ENCODE results near the gene COL16A1. TPM values are rescaled to one million over a fixed set of nuclear protein-coding genes. Genes with fewer than 3 reads are reported as not detected.

The COL16A1 gene
- total RNA-seq, 2 donors from 2014 or later = 7.4 to 9.9 TPM

DNA sequence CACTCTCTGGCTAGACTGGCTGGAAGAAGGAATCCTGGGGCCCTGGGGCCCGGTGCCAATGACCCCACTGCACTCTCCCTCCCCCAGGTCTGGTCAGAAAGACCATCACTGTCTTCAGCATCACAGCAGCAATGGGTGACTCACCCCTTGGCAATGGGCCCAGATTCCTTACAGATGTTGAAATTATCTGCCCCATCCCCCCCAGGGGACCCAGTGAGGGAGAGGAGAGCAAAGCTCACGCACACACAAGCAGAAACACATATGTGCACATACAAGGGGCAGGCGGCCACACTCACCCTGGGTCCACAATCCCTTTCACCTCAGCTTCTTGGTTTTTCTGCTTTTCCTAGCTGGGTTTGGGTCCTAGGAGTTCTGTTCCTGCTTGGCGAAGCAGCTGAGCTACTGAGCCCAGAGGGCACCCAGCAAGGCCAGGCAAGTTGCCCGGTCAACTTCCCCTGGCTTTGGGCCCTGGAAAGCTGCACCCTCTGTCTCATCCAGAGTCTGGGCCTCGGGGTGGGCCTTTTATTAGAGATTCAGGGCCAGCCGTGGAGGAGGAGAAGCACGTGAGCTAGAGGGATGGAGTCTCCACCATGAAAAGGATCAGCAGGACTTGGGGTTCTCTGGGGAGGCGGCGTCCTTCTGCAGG is 2.6 kb downstream of the COL16A1 start:
- no peaks in the 10 kb centered on the region for H3K36me3 ChIP-seq (ENCODE audit: control insufficient read depth, insufficient read depth, low read length)
- no peak for TF ChIP-seq CTCF (conservative IDR thresholded peaks at IDR 0.05)
- H3K9ac ChIP-seq (ENCODE audit: extremely low read depth, low read length, poor library complexity, severe bottlenecking) = no peak overlapping the region
- no peaks in the 10 kb centered on the region for H3K9me3 ChIP-seq (ENCODE audit: control insufficient read depth, low read length)
- peaks cover 12% of the 10 kb centered on the region for H3K27me3 ChIP-seq (ENCODE audit: control insufficient read depth, insufficient read depth, low read length, poor library complexity, severe bottlenecking)
- no peak overlapping the region for H3K4me3 Mint-ChIP-seq
- H3K4me1 ChIP-seq (ENCODE audit: control insufficient read depth, insufficient read depth, low read length) = peaks cover 11% of the 10 kb centered on the region
- H3K36me3 Mint-ChIP-seq (ENCODE audit: low read depth) = no peaks in the 10 kb centered on the region
- H3K27ac ChIP-seq (ENCODE audit: low read depth, low read length) = no peak overlapping the region
- peaks cover 12% of the 10 kb centered on the region for H3K27me3 Mint-ChIP-seq (ENCODE audit: insufficient read depth)
- H3K27ac Mint-ChIP-seq = no peak overlapping the region
- H3K4me1 Mint-ChIP-seq = peaks cover 12% of the 10 kb centered on the region
- no peak overlapping the region for H3K4me3 ChIP-seq (ENCODE audit: low read length)
- peak; percentile 62 for DNase-seq
- H3K9me3 Mint-ChIP-seq = no peaks in the 10 kb centered on the region
- WGBS, 2 experiments (ENCODE audit: insufficient coverage in 1 of 2, insufficient read length in 1 of 2) = 82 to 84% methylated on average over 6 to 10 of the region's 10 CpGs

DNA sequence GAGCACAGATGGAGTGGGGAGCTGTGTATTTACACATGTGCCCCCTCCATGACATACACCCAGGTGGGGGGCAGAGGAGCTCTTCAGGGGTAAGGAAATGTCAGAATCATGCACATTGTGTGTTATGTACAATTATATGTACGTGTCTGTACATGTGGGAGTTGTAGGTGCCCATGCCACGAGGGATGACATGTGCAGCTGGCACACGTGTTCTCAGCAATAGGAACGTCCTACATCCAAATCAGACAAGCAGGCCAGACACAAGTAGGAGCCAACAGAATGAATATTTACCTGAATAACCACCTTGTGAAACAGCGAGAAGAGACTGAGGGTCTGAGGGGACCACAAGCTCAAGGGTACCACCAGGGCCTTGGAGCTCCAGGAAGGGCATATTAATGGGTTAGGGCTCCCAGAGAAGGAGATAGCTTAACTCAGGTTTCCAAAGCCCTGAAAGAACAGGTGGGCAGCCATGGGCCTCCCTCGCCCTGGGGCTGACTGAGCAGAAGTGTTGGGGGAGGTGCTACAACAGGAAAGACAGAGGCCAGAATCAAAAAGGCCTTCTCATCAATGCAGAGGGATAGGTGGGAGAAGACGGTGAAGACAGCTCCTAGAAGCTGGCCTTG is 3.2 kb downstream of the COL16A1 start:
- Mint-ChIP-seq H3K27me3 (ENCODE audit: insufficient read depth) (peaks cover 12% of the 10 kb centered on the region), H3K27ac (no peak overlapping the region), H3K4me1 (peaks cover 10% of the 10 kb centered on the region), H3K4me3 (no peak overlapping the region), H3K9me3 (no peaks in the 10 kb centered on the region), H3K36me3 (ENCODE audit: low read depth) (no peaks in the 10 kb centered on the region)
- TF ChIP-seq CTCF (conservative IDR thresholded peaks at IDR 0.05) = no peak
- peaks cover 12% of the 10 kb centered on the region for H3K27me3 ChIP-seq (ENCODE audit: control insufficient read depth, insufficient read depth, low read length, poor library complexity, severe bottlenecking)
- no peak overlapping the region for H3K9ac ChIP-seq (ENCODE audit: extremely low read depth, low read length, poor library complexity, severe bottlenecking)
- DNase-seq = no peak
- 87 to 89% methylated on average over 6 to 7 of the region's 7 CpGs for WGBS, 2 experiments (ENCODE audit: insufficient coverage in 1 of 2, insufficient read length in 1 of 2)
- H3K4me3 ChIP-seq (ENCODE audit: low read length) = no peak overlapping the region
- peaks cover 11% of the 10 kb centered on the region for H3K4me1 ChIP-seq (ENCODE audit: control insufficient read depth, insufficient read depth, low read length)
- H3K36me3 ChIP-seq (ENCODE audit: control insufficient read depth, insufficient read depth, low read length) = no peaks in the 10 kb centered on the region
- no peak overlapping the region for H3K27ac ChIP-seq (ENCODE audit: low read depth, low read length)
- H3K9me3 ChIP-seq (ENCODE audit: control insufficient read depth, low read length) = no peaks in the 10 kb centered on the region

DNA sequence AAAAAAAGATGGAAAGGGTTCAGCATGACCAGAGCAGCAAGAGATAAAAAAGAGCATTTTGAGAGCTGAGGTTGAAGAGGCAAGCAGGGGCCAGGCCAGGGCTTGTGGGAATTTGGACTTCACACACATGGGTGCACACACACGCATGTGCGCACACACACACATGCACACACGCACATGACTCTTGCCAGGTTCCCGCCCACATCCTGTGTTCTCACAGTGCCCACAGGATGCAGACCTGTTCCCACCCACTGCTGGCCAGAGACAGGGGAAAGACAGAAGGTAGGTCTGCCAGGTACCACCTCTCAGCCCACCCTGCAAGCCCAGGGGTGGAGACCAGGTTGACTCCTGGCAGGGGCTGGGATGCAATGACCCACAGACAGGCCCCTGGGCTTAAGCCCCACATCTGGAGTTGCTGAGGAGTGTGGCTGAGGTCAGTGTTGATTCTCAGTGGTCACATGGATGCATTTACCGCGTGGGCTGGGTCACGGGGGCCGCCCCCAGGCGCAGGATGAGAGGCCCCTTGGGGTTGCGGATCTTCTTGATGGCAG is 4.4 kb downstream of the COL16A1 start:
- H3K27me3 ChIP-seq (ENCODE audit: control insufficient read depth, insufficient read depth, low read length, poor library complexity, severe bottlenecking) = peaks cover 7% of the 10 kb centered on the region
- no peak overlapping the region for H3K27ac Mint-ChIP-seq
- H3K9me3 Mint-ChIP-seq = no peaks in the 10 kb centered on the region
- H3K4me1 Mint-ChIP-seq = peaks cover 1% of the 10 kb centered on the region
- H3K4me1 ChIP-seq (ENCODE audit: control insufficient read depth, insufficient read depth, low read length) = peaks cover 4% of the 10 kb centered on the region
- no peaks in the 10 kb centered on the region for H3K36me3 ChIP-seq (ENCODE audit: control insufficient read depth, insufficient read depth, low read length)
- no peak for DNase-seq
- H3K27ac ChIP-seq (ENCODE audit: low read depth, low read length) = no peak overlapping the region
- no peaks in the 10 kb centered on the region for H3K36me3 Mint-ChIP-seq (ENCODE audit: low read depth)
- no peak overlapping the region for H3K4me3 ChIP-seq (ENCODE audit: low read length)
- peaks cover 6% of the 10 kb centered on the region for H3K27me3 Mint-ChIP-seq (ENCODE audit: insufficient read depth)
- no peak overlapping the region for H3K4me3 Mint-ChIP-seq
- no peak overlapping the region for H3K9ac ChIP-seq (ENCODE audit: extremely low read depth, low read length, poor library complexity, severe bottlenecking)
- no peaks in the 10 kb centered on the region for H3K9me3 ChIP-seq (ENCODE audit: control insufficient read depth, low read length)
- TF ChIP-seq CTCF (conservative IDR thresholded peaks at IDR 0.05) = no peak
- 89% methylated on average over 10 of the region's 10 CpGs; no CpG with 5 or more reads in 1 of the 2 experiments for WGBS, 2 experiments (ENCODE audit: insufficient coverage in 1 of 2, insufficient read length in 1 of 2)

Data from endodermal cell (in vitro differentiated cells).